NCI-H2107 treated with DMSO at 0.1 percent for 48 hours (cell line): ENCODE data around the gene XPOT.
"Not testable (repeated sequence)": the region's sequence is repeated elsewhere in the genome, so short reads cannot be mapped to it uniquely, and the experiment has no call there.

ENCODE experiments used
- DNase-seq: peaks from one replicate; lab custom pipeline; 2025; ENCODE audit not compliant: unreplicated experiment; lab: John Stamatoyannopoulos, UW

The XPOT gene

GRCh38 chr12:64403707-64404469 lies at the start of gene XPOT:
Gene XPOT, plus strand, starts transcription at chr12:64404392. Its CDS starts 5,644 bp downstream, at chr12:64410036.
- DNase-seq: peak; percentile 87

DNA sequence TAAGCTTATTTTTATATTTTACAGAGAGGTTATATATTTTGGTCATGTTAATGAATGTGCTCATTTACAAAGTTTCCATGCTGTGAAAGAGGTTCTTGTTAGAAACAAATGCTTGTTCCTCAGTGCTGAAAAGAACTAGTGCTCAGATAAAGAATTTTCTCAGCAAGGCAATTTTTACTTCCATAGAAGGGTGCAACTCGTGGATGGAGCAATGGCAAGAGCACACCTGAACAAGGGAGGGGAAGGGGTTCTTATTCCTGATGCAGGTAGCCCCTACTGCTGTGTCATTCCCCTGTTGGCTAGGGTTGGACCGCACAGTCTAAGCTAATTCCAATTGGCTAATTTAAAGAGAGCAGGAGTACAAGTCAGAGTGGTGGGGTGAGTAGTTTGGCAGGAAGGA lies 48.0 kb upstream of the XPOT start:
- DNase-seq: not testable (repeated sequence)

DNA sequence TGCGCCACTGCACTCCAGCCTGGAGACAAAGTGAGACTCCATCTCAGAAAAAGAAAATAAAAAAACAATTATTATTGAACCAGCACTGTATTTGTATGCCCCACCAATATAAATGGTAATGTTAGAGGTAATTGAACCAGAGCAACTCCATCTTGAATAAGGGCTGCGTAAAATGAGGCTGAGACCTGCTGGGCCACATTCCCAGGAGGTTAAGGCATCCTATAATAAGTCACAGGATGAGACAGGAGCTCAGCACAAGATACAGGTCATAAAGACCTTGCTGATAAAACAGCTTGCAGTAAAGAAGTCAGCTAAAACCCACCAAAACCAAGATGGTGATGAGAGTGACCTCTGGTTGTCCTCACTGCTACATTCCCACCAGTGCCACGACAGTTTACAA lies 43.0 kb upstream of the XPOT start:
- not testable (repeated sequence) for DNase-seq

DNA sequence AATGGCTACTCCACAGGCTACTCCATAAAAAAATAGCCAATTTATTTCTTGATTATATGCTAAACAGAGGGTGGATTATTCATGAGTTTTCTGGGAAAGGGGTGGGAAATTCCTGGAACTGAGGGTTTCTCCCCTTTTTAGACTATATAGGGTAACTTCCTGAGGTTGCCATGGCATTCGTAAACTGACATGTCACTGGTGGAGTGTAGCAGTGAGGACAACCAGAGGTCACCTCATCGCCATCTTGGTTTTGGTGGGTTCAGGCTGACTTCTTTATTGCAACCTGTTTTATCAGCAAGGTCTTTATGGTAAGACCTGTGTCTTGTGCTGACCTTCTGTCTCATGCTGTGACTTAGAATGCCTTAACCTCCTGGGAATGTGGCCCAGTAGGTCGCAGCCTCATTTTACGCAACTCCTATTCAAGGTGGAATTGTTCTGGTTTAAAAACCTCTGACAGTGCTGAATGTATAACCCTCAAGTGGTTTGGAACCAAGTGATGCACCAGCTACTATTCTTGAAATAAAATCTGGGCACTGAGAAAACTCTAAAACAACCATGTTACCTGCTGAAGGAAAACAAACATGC lies 41.4 kb upstream of the XPOT start:
- DNase-seq: no peak

DNA sequence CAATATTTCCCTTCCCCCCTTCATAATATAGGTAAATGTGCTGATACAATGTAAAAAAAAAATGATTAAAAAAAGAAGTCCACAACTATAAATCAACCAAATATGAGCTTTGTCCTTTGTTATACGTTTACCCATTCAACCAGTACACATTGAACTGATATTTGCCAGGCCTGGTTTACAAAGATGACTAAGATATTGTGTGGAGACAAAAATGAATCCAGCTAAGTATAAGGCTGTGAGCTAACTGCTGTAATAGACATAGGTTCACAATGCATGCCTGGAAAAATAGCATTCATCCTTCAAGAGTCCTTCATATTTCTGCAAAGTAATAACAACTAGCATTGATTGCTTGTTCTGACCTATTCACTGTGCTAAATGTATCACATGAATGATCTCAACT lies 20.5 kb upstream of the XPOT start:
- DNase-seq: no peak

DNA sequence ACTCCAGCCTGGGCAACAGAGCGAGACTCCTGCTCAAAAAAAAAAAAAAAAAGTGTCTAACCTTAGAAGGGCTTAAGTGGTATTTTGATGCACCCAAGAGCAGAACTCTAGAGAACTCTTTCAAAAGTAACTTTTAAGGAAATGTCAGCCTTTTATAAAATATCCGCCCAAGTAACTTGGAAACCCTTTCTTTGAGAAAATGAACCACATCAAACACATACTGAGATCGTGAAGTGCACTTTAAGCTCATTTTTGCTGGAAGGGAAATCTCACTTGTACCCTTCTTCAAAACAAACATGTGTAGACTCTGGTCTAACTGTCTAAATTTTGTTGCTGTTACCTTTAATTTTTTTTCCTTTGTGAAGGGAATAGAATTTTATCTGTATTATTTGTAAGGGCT lies 19.2 kb upstream of the XPOT start:
- DNase-seq: no peak

DNA sequence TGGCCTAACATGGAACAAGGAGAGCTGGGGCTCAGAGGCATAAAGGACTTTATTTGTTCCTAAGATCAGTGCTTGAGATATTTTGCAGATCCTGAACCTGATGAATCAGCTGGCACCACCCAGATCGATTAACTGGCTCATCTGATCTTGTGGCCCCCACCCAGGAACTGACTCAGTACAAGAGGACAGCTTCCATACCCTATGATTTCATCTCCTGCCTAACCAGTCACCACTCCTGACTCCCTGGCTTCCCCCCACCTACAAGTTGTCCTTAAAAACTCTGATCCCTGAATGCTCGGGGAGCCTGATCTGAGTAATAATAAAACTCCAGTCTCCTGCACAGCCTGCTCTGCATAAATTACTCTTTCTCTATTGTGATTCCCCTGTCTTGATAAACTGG lies 18.7 kb upstream of the XPOT start:
- DNase-seq: no peak

- peak; percentile 71 for DNase-seq
Measured at GRCh38 chr12:64387197-64387816, 16.9 kb upstream of the XPOT start.

GRCh38 chr12:64389154-64389553 lies 15.0 kb upstream of the XPOT start:
- DNase-seq: peak; percentile 97

DNA sequence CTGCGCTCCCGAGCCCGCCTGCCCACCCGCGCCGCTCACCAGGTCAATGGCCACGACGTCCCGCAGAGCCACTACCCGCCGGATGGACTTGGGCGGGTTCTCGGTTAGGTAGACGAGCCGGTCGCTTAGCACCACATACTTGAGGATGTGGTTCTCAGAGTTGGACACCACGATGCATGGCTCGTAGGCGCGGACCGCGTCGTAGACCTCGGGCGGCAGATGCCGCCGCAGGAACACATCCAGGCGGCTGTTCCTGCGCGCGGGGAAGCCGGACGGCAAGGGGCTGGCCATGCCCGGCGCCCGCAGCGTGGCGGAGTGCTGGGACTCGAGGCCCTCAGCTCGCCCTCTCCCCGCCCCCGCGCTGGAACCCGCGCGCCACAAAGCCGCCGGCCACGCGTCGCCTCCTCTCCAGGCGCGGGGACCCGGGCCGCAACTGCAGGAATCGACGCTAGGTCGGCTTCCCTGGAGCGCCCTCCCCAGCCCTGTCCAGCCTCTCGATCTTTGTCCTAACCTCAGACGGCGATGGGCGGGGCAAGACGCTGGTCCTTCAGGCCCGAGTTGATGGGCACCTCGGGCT lies 13.8 kb upstream of the XPOT start, which contains the start of gene C12orf56:
Gene C12orf56, minus strand, starts transcription at position 484 of the 577 bp plus-strand sequence. Its CDS starts 193 bp downstream, at position 291.
- DNase-seq: no peak

DNA sequence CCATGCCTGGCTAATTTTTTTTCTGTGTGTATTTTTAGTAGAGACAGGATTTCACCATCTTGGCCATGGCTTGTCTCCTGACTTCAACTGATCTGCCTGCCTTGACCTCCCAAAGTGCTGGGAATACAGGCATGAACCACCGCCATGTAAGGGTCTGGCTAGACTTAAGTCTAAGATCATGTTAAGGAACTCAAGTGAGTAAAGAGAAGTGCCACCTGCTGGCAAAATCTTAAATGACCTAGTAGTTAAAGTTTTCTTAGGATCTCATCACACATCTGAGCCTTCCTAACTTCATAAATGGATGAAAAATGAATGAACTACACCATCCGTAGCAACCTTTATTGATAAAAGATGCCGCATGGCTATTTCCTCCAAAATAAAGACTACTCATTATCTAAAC lies 12.0 kb upstream of the XPOT start:
- DNase-seq: no peak

DNA sequence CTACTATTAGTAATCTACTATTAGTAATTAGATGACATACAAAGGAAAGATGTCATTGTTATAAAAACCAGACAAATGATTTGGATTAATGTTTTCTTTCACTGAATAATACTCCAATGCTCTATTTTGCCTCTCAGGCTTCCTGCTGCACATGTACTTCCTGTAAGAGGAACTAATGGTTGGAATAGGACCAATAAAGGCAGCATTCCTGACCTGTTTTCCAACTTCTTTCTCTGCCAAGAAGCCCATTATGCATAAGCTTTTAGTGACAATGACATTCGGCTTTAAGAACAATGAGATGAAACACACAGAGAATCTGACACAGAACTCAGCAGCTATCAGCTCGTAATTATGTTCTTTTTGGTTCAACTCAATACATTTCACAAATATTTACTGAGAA lies 8.5 kb upstream of the XPOT start:
- no peak for DNase-seq

GRCh38 chr12:64400041-64400440 lies 4.2 kb upstream of the XPOT start:
- DNase-seq: peak; percentile 95

DNA sequence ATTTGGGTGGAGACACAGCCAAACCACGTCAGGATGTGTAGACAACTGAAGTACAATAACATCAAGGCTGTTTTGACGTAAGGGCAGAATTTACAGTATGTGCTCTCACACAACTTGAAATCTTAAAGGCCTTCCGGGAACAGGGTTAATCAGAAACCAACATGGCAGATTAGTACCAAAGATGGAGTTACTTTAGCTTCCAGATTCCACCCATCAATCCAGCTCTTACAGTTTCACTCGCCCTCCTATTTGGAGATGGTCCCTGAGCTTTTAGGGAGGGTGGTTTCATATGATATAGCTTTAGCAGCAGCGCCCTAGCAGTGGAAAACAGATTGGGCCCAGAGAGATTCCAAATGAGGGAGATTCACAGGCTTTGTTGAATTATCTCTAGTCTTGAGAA lies 2.0 kb upstream of the XPOT start:
- DNase-seq: no peak

- DNase-seq: peak; percentile 57
Measured at GRCh38 chr12:64404470-64405256, 471 bp downstream of the XPOT start.

DNA sequence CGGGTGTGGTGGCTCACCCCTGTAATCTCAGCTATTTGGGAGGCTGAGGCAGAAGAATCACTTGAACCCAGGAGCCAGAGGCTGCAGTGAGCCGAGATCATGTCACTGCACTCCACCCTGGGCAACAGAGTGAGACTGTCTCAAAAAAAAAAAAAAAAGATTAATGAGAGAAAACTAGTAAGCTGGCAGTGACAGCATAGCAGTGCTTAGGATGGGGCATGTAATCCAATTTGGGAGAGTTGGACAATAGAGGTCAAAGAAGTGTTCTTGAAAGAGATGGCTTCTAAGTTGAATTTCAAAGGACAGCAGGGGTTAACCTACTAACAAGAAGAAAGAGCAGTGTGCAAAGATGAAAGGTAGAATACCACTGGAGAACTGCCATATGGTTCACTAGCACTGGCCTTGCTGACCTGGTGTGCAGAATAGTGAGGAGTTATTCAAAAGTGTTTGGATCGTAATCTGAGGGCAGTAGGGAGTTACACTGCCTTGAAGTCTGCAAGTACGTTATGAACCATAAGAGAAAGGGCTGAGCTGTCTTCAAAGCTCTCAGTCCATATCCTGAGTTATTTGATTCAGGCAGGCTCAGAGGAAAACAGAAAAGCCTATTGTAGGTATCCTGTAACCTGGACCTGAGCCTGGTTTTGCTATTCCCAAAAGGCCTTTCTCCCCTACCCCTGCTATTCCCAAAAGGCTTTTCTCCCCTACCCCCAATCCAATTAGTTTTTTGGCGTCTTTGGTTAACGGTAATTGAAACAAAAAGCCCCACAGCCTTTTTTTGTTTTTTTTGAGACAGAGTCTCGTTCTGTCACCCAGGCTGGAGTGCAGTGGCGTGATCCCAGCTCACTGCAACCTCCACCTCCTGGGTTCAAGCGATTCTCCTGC lies 3.4 kb downstream of the XPOT start:
- peak; percentile 56 for DNase-seq

DNA sequence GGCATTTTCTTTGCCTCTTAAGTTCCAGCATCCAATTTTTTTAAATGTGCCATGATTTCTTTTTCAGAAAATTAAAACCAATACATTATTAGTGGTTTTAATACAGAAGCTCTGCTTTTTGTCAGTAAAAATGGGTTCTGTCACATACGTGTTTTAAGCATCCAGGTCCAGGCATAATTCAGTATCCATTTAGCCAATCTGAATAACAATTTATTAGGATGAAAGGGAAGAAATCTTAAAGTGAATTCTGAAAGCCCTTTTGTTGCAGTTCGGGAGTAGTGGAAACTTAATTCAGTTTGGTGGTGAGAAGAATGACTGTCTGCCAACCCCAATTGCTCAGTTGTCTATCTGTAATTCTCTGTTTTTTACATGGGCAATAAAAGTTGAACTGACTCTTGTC lies 7.2 kb downstream of the XPOT start:
- DNase-seq: no peak

DNA sequence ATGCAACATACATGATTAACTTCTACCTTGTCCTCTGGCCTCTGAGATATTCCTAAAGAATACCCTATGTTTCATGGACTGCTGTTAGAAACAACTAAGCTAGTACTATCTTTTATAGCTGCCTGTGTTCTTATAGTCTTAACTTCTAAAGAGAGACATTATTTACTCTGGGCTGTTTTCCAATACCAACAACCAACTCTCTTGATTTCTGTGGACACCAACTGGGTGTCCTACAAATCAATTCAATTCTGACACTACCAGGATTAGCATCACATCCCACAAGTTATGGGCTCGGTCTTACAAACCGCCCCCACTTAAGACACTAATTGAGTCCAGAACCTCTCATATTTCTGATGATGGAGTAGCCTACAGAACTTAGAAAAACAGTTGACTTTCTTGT lies 8.3 kb downstream of the XPOT start:
- DNase-seq: no peak

DNA sequence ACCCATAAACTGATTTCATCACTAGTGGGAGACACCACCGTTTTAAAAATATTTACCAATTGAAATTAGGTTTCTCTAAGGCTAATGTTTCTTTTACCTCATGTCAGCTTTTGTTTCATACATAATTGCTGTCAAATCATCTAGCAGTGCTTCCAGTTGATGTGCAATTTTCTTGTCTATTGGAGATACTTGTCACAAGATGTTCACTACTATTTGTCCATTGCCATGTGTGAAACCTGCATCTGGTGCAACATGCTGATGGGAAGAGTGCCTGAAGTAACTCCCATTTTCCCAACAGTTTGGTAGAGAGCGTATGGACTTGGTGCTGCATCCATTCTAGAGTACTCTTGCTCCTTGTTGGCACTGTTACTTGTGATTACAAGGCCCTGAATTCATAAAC lies 9.7 kb downstream of the XPOT start:
- no peak for DNase-seq

DNA sequence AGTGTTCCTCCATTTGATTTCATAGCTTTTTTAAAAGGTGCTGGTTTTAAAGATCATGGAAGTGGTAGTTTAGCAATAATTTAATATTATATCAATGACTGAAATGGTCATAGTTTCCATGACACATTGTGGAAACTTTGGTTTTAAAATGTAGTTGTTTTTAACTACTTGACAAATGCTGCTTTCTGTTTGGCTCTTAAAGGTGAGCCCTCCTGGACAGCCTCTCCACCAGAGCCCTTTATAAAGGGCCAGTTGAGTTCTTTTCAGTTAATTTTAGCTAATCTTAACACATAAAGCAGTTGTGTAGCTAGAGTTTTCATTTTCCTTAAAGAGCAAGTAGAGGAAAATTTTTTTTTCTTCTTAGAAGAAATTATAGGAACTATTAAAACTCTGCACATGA lies 14.0 kb downstream of the XPOT start:
- DNase-seq: no peak
